ENCODE data around the gene APOB.

DNA sequence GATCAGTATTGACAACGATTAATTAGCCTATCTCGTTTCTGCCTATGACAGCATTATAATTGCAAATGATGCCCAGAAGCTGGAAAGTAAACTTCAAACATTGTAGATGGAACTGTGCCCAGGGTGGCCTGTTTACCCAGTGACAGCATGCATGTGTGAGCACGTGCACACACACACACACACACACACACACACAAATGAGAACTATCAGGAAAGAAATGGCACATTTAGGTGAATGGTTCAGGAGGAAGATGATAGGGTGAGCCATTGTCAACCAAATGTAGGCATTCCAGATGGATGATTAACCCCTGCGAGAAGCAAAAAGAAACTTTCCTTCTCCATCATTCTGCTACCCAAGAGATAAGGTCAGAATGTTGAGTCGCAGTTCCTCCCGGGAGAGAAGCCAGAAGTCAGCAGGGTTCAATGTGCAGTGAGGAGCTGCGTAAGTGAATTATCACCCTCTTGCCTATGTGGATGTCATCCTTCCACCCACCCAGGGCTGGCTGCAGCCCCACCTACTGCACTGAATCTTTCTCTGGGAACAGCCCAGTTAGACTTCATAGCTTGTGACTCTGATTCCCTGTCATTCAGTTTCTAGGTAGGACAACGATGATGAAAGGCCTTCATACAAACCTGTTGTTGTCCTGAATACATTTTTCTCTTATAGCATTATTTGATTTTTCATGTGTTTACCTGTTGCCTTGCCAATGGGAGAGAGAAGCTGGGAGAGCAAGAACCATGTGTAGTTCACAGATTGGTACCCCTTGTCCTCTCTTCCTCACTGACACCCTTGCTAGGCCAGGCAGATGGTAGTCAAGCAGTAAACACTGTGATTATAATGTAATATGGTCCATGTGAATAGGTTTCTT, 3.5 kb upstream of the APOB start:
- TF ChIP-seq GATA2 (IDR thresholded peaks at IDR 0.05; ENCODE audit: low read depth, low read length) (no peak), GATA3 (IDR thresholded peaks at IDR 0.05; ENCODE audit: low read depth, low read length) (no peak)
